Natural killer cell (primary cell): ENCODE data around the gene L3HYPDH. TPM values are rescaled to one million over a fixed set of nuclear protein-coding genes. Genes with fewer than 3 reads are reported as not detected.

Experiments
- ATAC-seq, 3 donors: fragments of 150-1000 bp in 2 of 3; fragments of 200-7000 bp in 1 of 3; cut with Tn5 transposase; 1 replicate in 1 of 3; 2 replicates in 2 of 3; pipeline ENCODE4 v1.10.0; 2021; ENCODE audit warnings: mild to moderate bottlenecking in 2 of 3, moderate library complexity in 2 of 3
- DNase-seq, 2 donors: peaks; one replicate each; pipeline versions ENCODE4 v3.0.0 to v3.0.0-alpha.2; 2013 to 2021; ENCODE audit warnings: mixed read lengths in 1 of 2
- H3K27ac ChIP-seq: one replicate; pipeline ENCODE4 v1.5.1; 2013; ENCODE audit warnings: mild to moderate bottlenecking, low read length
- H3K27me3 ChIP-seq: one replicate; pipeline ENCODE4 v1.6.1; 2013; ENCODE audit warnings: low read length; ENCODE audit not compliant: control insufficient read depth, insufficient read depth
- H3K36me3 ChIP-seq: one replicate; pipeline ENCODE4 v1.6.1; 2013; ENCODE audit warnings: low read length; ENCODE audit not compliant: control insufficient read depth, insufficient read depth
- H3K4me1 ChIP-seq: one replicate; pipeline ENCODE4 v1.6.1; 2013; ENCODE audit warnings: low read length; ENCODE audit not compliant: control insufficient read depth, insufficient read depth
- H3K4me3 ChIP-seq: one replicate; pipeline ENCODE4 v1.5.1; 2013; ENCODE audit warnings: low read length
- H3K9me3 ChIP-seq: one replicate; pipeline ENCODE4 v1.6.1; 2013; ENCODE audit warnings: low read length; ENCODE audit not compliant: control insufficient read depth, insufficient read depth
- H3K27ac Mint-ChIP-seq, 2 donors: one replicate each; pipeline ENCODE4 v1.8.0; 2022; ENCODE audit warnings: mild to moderate bottlenecking in 2 of 2, mixed read lengths in 2 of 2, moderate library complexity in 1 of 2
- H3K27me3 Mint-ChIP-seq, 2 donors: one replicate each; pipeline ENCODE4 v1.8.0; 2022; ENCODE audit warnings: low read depth in 2 of 2, mixed read lengths in 2 of 2
- H3K36me3 Mint-ChIP-seq: one replicate; pipeline ENCODE4 v1.8.0; 2022; ENCODE audit warnings: mixed read lengths
- H3K4me1 Mint-ChIP-seq, 2 donors: one replicate each; pipeline ENCODE4 v1.8.0; 2022; ENCODE audit warnings: mixed read lengths in 2 of 2
- H3K4me3 Mint-ChIP-seq: one replicate; pipeline ENCODE4 v1.8.0; 2022; ENCODE audit warnings: mild to moderate bottlenecking, moderate library complexity, mixed read lengths
- H3K9me3 Mint-ChIP-seq, 2 donors: one replicate each; pipeline ENCODE4 v1.8.0; 2022; ENCODE audit warnings: mixed read lengths in 2 of 2
- WGBS: methylation state at CpG from one replicate; pipeline ENCODE4 v1.1.7; 2013; ENCODE audit warnings: missing lambda C conversion rate; ENCODE audit not compliant: insufficient coverage; 5-methylcytosine and 5-hydroxymethylcytosine counted together
- intact Hi-C: fragments of 100-400 bp; cut with micrococcal nuclease; formaldehyde crosslinking; loops from one replicate; pipeline ENCODE4 v1.14.2; 2022
- total RNA-seq, 4 donors: library from RNA; stranded (reverse); fragments of 120-200 nt in 1 of 4; gene quantifications; one replicate each; pipeline versions ENCODE4 v1.2.3 to v1.2.4, GENCODE V29; 2013 to 2022
- TF ChIP-seq, protein P1 (sequence below): fragments of 200-600 bp; IDR thresholded peaks from one replicate; pipeline ENCODE4 v1.8.0; 2022; ENCODE audit warnings: antibody characterized with exemption

The L3HYPDH gene
- total RNA-seq, 3 donors from 2014 or later (not counting 1 experiment from before 2014, with no cell fraction given) = 13.3 to 18.8 (median 16.5) TPM

DNA sequence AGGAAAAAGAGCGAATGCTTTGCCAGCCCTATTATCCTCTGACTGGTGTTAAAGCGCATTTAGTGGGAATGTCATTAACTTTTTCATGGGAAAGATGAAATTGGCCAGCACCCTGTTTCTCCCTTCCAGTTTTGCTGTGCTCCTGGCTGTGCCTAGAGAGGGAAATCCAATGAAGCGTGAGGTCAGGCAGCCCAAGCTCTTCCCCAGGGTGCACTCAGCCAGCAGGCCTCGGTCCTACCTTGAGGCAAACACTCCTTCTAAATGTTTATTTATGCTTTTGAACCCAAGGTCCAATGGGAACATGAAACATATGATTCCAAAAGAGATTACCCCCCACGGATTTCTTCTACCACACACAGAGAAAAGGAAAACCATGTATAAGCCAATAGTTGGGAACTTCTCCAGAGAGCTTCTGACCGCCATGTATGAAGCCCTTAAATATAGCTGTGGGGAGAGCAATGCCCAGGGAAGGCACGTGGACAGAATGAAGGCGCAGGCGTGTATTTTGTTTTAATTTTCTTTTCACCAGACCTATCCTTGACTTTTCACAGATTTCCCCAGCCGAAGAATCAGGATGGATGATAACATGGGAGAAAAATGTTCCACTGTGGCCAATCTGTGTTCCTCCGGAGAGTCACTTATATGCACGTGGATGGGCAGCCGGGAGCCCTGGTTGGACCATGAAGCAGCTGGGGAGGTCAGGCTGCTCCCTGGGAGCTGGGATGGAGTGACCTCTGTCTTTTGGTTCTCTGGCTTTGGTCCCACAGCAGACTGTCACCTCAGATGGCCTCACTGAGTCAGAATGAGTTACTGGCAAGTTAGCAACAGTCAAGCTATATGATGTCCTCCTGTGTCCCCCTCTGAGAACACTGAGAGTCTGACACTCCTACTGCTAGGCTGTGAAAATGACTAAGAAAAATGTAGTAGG is 56.3 kb downstream of the L3HYPDH start:
- H3K4me3 ChIP-seq = no peak overlapping the region
- H3K4me1 ChIP-seq = no peaks in the 10 kb centered on the region
- no peaks in the 10 kb centered on the region for H3K9me3 Mint-ChIP-seq
- intact Hi-C loops = no loop called here
- TF ChIP-seq, protein P1, sequence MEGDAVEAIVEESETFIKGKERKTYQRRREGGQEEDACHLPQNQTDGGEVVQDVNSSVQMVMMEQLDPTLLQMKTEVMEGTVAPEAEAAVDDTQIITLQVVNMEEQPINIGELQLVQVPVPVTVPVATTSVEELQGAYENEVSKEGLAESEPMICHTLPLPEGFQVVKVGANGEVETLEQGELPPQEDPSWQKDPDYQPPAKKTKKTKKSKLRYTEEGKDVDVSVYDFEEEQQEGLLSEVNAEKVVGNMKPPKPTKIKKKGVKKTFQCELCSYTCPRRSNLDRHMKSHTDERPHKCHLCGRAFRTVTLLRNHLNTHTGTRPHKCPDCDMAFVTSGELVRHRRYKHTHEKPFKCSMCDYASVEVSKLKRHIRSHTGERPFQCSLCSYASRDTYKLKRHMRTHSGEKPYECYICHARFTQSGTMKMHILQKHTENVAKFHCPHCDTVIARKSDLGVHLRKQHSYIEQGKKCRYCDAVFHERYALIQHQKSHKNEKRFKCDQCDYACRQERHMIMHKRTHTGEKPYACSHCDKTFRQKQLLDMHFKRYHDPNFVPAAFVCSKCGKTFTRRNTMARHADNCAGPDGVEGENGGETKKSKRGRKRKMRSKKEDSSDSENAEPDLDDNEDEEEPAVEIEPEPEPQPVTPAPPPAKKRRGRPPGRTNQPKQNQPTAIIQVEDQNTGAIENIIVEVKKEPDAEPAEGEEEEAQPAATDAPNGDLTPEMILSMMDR = no peak
- H3K4me1 Mint-ChIP-seq = no peaks in the 10 kb centered on the region
- H3K27ac ChIP-seq = no peak overlapping the region
- no peaks in the 10 kb centered on the region for H3K27me3 ChIP-seq
- no peaks in the 10 kb centered on the region for H3K36me3 ChIP-seq
- WGBS = 96% methylated on average over 10 of the region's 13 CpGs
- ATAC-seq = no peak
- no peak overlapping the region for H3K27ac Mint-ChIP-seq
- no peak for DNase-seq
- H3K4me3 Mint-ChIP-seq = no peak overlapping the region
- H3K9me3 ChIP-seq = no peaks in the 10 kb centered on the region
- no peaks in the 10 kb centered on the region for H3K36me3 Mint-ChIP-seq
- H3K27me3 Mint-ChIP-seq = peaks cover 0 to 9% of the 10 kb centered on the region in 2 donors

DNA sequence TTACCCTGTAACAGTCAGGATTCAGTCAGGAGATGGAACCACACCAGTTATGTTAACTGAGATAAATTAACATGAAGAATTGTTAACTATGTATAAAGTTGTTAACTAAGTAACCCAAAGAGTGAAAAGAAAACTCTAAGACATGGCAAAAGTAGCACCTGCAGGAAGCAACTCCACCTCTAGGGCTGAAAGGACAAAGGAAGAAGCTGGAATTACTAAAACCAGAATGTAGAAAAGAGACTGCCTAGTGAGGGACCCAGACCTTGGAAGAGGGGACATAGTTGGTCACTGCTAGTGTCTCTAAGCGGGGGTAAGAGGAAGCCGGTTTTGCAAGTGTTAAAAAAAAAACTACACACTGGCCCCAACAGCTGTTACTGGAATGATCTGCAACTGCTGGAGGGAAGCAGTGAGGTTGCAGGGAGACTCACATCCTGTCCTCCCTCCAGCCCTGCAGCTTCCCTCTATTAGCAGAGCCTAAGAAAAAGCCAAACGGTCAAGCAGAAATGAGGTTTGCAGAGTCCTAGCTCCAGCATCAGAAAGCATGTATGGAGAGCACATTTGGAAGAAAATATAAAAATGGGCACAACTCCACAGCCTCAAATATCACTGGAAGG is 58.8 kb downstream of the L3HYPDH start:
- H3K4me3 ChIP-seq = no peak overlapping the region
- 46% methylated on average over 3 of the region's 3 CpGs for WGBS
- ATAC-seq (no peak), DNase-seq (no peak)
- TF ChIP-seq, protein P1 = no peak
- Mint-ChIP-seq H3K9me3 (no peaks in the 10 kb centered on the region), H3K27ac (no peak overlapping the region), H3K4me1 (no peaks in the 10 kb centered on the region), H3K36me3 (no peaks in the 10 kb centered on the region), H3K27me3 (peaks cover 0 to 12% of the 10 kb centered on the region in 2 donors), H3K4me3 (no peak overlapping the region)
- H3K27ac ChIP-seq = no peak overlapping the region
- intact Hi-C loops = no loop called here
- no peaks in the 10 kb centered on the region for H3K9me3 ChIP-seq
- H3K36me3 ChIP-seq = no peaks in the 10 kb centered on the region
- no peaks in the 10 kb centered on the region for H3K4me1 ChIP-seq
- no peaks in the 10 kb centered on the region for H3K27me3 ChIP-seq

DNA sequence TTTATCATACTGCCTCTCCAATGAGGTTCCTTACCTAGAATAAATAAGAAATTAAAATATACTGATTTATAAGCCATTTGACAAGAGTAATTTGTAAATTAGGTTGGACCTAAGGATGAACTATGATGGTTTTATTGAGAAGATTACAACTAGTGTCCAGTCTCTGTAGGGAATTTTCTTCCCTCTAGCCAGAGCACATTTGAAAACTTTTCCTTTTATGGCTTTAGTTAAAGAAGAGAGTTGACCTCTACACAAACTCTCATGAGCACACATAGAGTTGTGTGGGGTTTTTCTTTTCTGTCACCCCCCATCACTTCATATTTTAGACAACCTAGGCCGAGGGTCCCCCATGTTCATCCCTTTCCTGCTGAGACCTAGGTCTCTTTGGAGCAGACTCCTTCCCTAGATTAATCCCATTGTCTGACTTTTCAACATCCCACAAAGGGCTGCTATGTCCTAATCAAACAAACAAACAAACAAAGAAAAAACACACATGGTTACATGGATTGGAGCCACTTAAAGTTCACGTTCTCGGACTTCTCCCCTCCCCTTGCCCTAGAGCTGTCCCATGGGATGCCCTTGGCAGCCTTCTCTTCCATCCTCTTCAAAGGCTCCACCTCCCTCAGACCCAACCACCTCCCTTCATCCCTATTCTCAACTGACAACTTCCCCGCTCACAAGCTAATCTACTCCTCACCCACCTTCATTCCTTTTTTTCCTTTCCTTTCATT is 59.7 kb downstream of the L3HYPDH start:
- DNase-seq = no peak
- Mint-ChIP-seq H3K27ac (no peak overlapping the region), H3K27me3 (peaks cover 0 to 12% of the 10 kb centered on the region in 2 donors), H3K36me3 (no peaks in the 10 kb centered on the region), H3K9me3 (no peaks in the 10 kb centered on the region), H3K4me1 (no peaks in the 10 kb centered on the region), H3K4me3 (no peak overlapping the region)
- H3K4me3 ChIP-seq = no peak overlapping the region
- WGBS = 89% methylated on average over 4 of the region's 4 CpGs
- TF ChIP-seq, protein P1 = no peak
- no peak for ATAC-seq
- no peak overlapping the region for H3K27ac ChIP-seq
- H3K27me3 ChIP-seq = no peaks in the 10 kb centered on the region
- intact Hi-C loops = no loop called here
- H3K36me3 ChIP-seq = no peaks in the 10 kb centered on the region
- no peaks in the 10 kb centered on the region for H3K4me1 ChIP-seq
- H3K9me3 ChIP-seq = no peaks in the 10 kb centered on the region

Other genes with a start within 250 kb of the L3HYPDH start
- gene GPR135, start 19.0 kb downstream of the L3HYPDH start, total RNA-seq = 1 to 10 TPM; 1.3 to 1.8 (median 1.8) TPM
- gene JKAMP, start 109 bp upstream of the L3HYPDH start, total RNA-seq = 10 to 100 TPM; 18.8 to 25.0 (median 20.5) TPM
- not detected for gene CCDC175, start 92.4 kb upstream of the L3HYPDH start, total RNA-seq